GM18951 (cell line): ENCODE data around the gene RPL35.
"Not testable (repeated sequence)": the region's sequence is repeated elsewhere in the genome, so short reads cannot be mapped to it uniquely, and the experiment has no call there.

Experiments
- POLR2A ChIP-seq: IDR thresholded peaks from 4 replicates; pipeline ENCODE4 v1.6.1; 2011; ENCODE audit warnings: mild to moderate bottlenecking; ENCODE audit not compliant: insufficient read length, insufficient read depth; ENCODE audit errors: extremely low read depth
- in situ Hi-C: fragments of 300-500 bp; cut with MboI; formaldehyde crosslinking; loops from one replicate; pipeline ENCODE4 v1.12.0; 2022; ENCODE audit warnings: low sequenced_read_pairs, mixed read lengths, inconsistent platforms; ENCODE audit not compliant: unreplicated experiment

Gene RPL35

GRCh38 chr9:124854161-124854560, 7.6 kb downstream of the RPL35 start:
- no peak for TF ChIP-seq POLR2A
- in situ Hi-C loops = no loop called here

GRCh38 chr9:124853605-124854143, 8.1 kb downstream of the RPL35 start:
- in situ Hi-C loops = no loop called here
- TF ChIP-seq POLR2A = no peak

GRCh38 chr9:124852829-124853531, 8.8 kb downstream of the RPL35 start, which contains the start of gene WDR38:
TSS of gene WDR38 (plus strand) at chr9:124853460. CDS start at chr9:124853532, 72 bp downstream.
- no peak for TF ChIP-seq POLR2A
- in situ Hi-C loops = no loop called here

- in situ Hi-C loops = no loop called here
- TF ChIP-seq POLR2A = no peak
Measured at GRCh38 chr9:124852121-124852828, 9.5 kb downstream of the RPL35 start.

DNA sequence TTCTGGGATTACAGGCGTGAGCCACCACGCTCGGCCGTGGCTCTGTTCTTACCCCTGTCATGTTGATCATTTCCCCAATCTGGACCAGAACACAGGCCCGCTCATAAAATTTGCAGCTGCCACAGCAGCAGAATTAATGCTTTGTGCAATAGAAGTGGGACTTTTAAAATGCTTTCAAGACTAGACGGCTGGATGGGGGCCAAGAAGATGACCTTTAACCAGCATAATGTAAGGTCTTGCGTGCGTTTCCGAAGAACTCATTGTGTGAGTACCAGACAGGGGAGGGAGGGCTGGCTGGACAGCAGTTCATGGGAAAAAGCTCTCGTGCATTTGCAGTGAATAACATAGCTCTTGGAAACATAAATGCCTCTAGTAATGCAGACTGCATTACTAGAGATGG, 12.0 kb downstream of the RPL35 start:
- in situ Hi-C loops = loop anchor here (10.0 kb wide), 1 partner anchor 55 kb away; no protein-coding TSS in a partner anchor
- no peak for TF ChIP-seq POLR2A

DNA sequence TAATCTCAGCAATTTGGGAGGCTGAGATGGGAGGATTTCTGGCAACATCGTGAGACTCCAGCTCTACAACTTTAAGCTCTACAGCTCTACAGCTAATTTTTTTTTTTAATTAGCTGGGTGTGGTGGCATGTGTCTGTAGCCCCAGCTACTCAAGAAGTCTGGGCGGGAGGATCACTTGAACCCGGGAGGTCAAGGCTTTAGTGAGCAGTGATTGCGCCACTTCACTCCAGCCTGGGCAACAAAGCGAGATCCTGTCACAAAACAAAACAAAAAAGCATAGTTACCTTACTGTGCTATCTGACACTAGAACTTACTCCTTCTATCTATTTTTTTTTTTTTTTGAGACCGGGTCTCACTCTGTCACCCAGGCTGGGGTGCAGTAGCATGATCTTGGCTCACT, 14.8 kb downstream of the RPL35 start:
- no peak for TF ChIP-seq POLR2A
- in situ Hi-C loops = loop anchor here (10.0 kb wide), 1 partner anchor 52 kb away; no protein-coding TSS in a partner anchor

DNA sequence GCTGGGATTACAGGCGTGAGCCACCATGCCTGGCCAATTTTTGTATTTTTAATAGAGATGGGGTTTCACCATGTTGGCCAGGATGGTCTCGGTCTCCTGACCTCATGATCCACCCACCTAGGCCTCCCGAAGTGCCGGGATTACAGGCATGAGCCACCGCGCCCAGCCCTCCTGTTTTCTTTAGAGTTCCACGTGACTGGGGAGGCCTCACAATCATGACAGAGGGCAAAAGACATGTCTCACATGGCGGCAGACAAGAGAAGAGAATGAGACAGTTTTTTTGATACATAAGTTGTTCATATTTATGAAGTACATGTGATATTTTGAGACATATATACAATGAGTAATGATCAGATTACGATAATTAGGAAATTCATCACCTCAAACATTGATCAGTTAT, 15.3 kb downstream of the RPL35 start:
- in situ Hi-C loops = loop anchor here (10.0 kb wide), 1 partner anchor 52 kb away; no protein-coding TSS in a partner anchor

GRCh38 chr9:124844291-124844690, 17.5 kb downstream of the RPL35 start:
- in situ Hi-C loops = loop anchor here (10.0 kb wide), 1 partner anchor 49 kb away; no protein-coding TSS in a partner anchor
- TF ChIP-seq POLR2A = no peak

- in situ Hi-C loops = loop anchor here (10.0 kb wide), 1 partner anchor 49 kb away; no protein-coding TSS in a partner anchor
- no peak for TF ChIP-seq POLR2A
Measured at GRCh38 chr9:124843456-124844034, 18.2 kb downstream of the RPL35 start.

GRCh38 chr9:124841075-124841821, 20.5 kb downstream of the RPL35 start:
- in situ Hi-C loops = loop anchor here (10.0 kb wide), 1 partner anchor 46 kb away; no protein-coding TSS in a partner anchor
- no peak for TF ChIP-seq POLR2A

- no peak for TF ChIP-seq POLR2A
- in situ Hi-C loops = loop anchor here (10.0 kb wide), 1 partner anchor 46 kb away; no protein-coding TSS in a partner anchor
Measured at GRCh38 chr9:124840300-124840833, 21.4 kb downstream of the RPL35 start.

DNA sequence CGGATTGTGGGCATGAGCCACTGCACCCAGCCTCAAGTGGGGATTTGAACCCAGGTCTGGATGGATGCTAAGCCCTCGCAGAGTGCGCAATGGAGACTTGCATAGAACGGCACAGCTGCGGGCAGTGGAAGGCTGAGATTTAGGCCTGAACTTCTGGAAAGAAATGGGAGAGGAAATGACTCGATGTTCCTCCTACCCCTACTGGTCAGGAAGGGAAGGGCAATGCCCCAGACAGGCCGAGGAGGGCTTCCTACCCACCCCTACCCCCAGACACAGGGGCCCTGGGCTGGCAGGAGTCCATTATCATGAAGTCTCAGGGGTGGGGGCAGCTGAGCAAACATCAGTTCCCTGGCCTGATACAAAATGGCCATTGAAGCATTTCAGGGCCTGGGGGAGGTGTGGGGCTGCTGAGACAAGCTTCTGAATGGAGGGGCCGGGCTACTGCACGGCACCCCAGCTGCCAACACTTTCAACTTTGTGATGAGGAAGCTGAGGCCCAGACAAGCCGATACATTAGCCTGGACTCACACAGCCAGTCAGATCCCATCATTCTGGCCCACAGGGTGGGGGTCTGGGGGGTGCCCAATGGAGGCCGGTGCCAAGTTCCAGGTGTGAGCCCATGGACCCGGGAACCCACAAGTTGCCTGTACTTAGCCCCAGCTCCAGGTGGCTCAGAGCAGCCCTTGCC, 22.0 kb downstream of the RPL35 start:
- no peak for TF ChIP-seq POLR2A
- in situ Hi-C loops = loop anchor here (10.0 kb wide), 1 partner anchor 45 kb away; no protein-coding TSS in a partner anchor

GRCh38 chr9:124838567-124839275, 23.0 kb downstream of the RPL35 start:
- in situ Hi-C loops = not testable (repeated sequence)

GRCh38 chr9:124838132-124838531, 23.6 kb downstream of the RPL35 start:
- in situ Hi-C loops = not testable (repeated sequence)
